CD14-positive monocyte (primary cell): ENCODE results near the gene MAVS. TPM values are rescaled to one million over a fixed set of nuclear protein-coding genes. Genes with fewer than 3 reads are reported as not detected.

Source experiments
- DNase-seq, 3 donors: peaks; one replicate each; pipeline ENCODE4 v3.0.0-alpha.2; 2011 to 2022
- H2AFZ ChIP-seq: 2 replicates; pipeline ENCODE4 v1.6.0; 2012; ENCODE audit warnings: mild to moderate bottlenecking, low read depth, low read length, inconsistent platforms; ENCODE audit not compliant: insufficient read depth, poor library complexity, severe bottlenecking
- H3K27ac ChIP-seq, 2 donors: 1 replicate in 1 of 2; 2 replicates in 1 of 2; pipeline ENCODE4 v1.5.1; 2012 to 2013; ENCODE audit warnings: low read length in 2 of 2, control low read depth in 1 of 2, inconsistent platforms in 1 of 2, low read depth in 1 of 2, mild to moderate bottlenecking in 1 of 2
- H3K27me3 ChIP-seq, 2 donors: one replicate each; pipeline versions ENCODE4 v1.6.0 to v1.6.1; 2011 to 2013; ENCODE audit warnings: low read length in 2 of 2; ENCODE audit not compliant: control insufficient read depth in 2 of 2, insufficient read depth in 2 of 2
- H3K36me3 ChIP-seq, 2 donors: replicated peaks in 1 of 2; 1 replicate in 1 of 2; 2 replicates in 1 of 2; pipeline versions ENCODE4 v1.5.1 to v1.6.1; 2012 to 2013; ENCODE audit warnings: low read length in 2 of 2, control low read depth in 1 of 2, inconsistent platforms in 1 of 2, mild to moderate bottlenecking in 1 of 2; ENCODE audit not compliant: insufficient read depth in 2 of 2, control insufficient read depth in 1 of 2
- H3K4me1 ChIP-seq, 2 donors: 1 replicate in 1 of 2; 2 replicates in 1 of 2; pipeline versions ENCODE4 v1.5.1 to v1.6.1; 2012 to 2013; ENCODE audit warnings: low read length in 2 of 2, control low read depth in 1 of 2, inconsistent platforms in 1 of 2, mild to moderate bottlenecking in 1 of 2, moderate library complexity in 1 of 2; ENCODE audit not compliant: insufficient read depth in 2 of 2, control insufficient read depth in 1 of 2
- H3K4me2 ChIP-seq: replicated peaks from 2 replicates; pipeline ENCODE3; 2012; ENCODE audit warnings: low read length, moderate library complexity, mild to moderate bottlenecking; ENCODE audit not compliant: poor library complexity, severe bottlenecking; ENCODE audit errors: extremely low read depth
- H3K4me3 ChIP-seq, 3 experiments: fragments of 200-600 bp in 1 of 3; sonication (generic) in 1 of 3; replicated peaks in 1 of 3; 1 replicate in 2 of 3; 2 replicates in 1 of 3; pipeline ENCODE4 v1.5.1; 2011 to 2013; ENCODE audit warnings: low read length in 3 of 3, mild to moderate bottlenecking in 3 of 3, control low read depth in 2 of 3, low read depth in 2 of 3, inconsistent platforms in 1 of 3, moderate library complexity in 1 of 3
- H3K79me2 ChIP-seq: 2 replicates; pipeline ENCODE4 v1.6.0; 2012; ENCODE audit warnings: mild to moderate bottlenecking, control low read depth, inconsistent platforms, low read length, moderate library complexity; ENCODE audit not compliant: insufficient read depth
- H3K9ac ChIP-seq: 2 replicates; pipeline ENCODE4 v1.6.0; 2017; ENCODE audit warnings: low read length, mild to moderate bottlenecking; ENCODE audit not compliant: insufficient read depth, poor library complexity, severe bottlenecking
- H3K9me3 ChIP-seq, 2 donors: replicated peaks in 1 of 2; 1 replicate in 1 of 2; 2 replicates in 1 of 2; pipeline versions ENCODE4 v1.5.1 to v1.6.1; 2012 to 2013; ENCODE audit warnings: low read length in 2 of 2, control low read depth in 1 of 2; ENCODE audit not compliant: control insufficient read depth in 1 of 2, insufficient read depth in 1 of 2
- H4K20me1 ChIP-seq: 2 replicates; pipeline ENCODE4 v1.6.0; 2012; ENCODE audit warnings: mild to moderate bottlenecking, low read length, control low read depth, moderate library complexity; ENCODE audit not compliant: insufficient read depth
- H3K27ac Mint-ChIP-seq, 7 donors: one replicate each; pipeline ENCODE4 v1.8.0; 2020; ENCODE audit warnings: mild to moderate bottlenecking in 7 of 7, mixed read lengths in 7 of 7, moderate library complexity in 6 of 7, inconsistent platforms in 2 of 7
- H3K27me3 Mint-ChIP-seq, 3 donors: one replicate each; pipeline ENCODE4 v1.8.0; 2021 to 2022; ENCODE audit warnings: low read depth in 3 of 3, mild to moderate bottlenecking in 3 of 3, mixed read lengths in 3 of 3, moderate library complexity in 3 of 3, inconsistent platforms in 1 of 3
- H3K36me3 Mint-ChIP-seq, 2 donors: one replicate each; pipeline ENCODE4 v1.8.0; 2020; ENCODE audit warnings: mixed read lengths in 2 of 2, inconsistent platforms in 1 of 2, mild to moderate bottlenecking in 1 of 2
- H3K4me1 Mint-ChIP-seq: one replicate; pipeline ENCODE4 v1.8.0; 2020; ENCODE audit warnings: mild to moderate bottlenecking, mixed read lengths
- H3K4me3 Mint-ChIP-seq, 2 donors: one replicate each; pipeline ENCODE4 v1.8.0; 2020; ENCODE audit warnings: mild to moderate bottlenecking in 2 of 2, mixed read lengths in 2 of 2, moderate library complexity in 1 of 2
- H3K9me3 Mint-ChIP-seq, 7 donors: one replicate each; pipeline ENCODE4 v1.8.0; 2020 to 2022; ENCODE audit warnings: mixed read lengths in 7 of 7, mild to moderate bottlenecking in 6 of 7, moderate library complexity in 6 of 7, inconsistent platforms in 2 of 7
- CTCF ChIP-seq: fragments of 200-600 bp; IDR thresholded peaks from one replicate; pipeline ENCODE4 v1.8.0; 2022; ENCODE audit warnings: antibody characterized with exemption, mild to moderate bottlenecking
- WGBS: methylation state at CpG from one replicate; pipeline ENCODE4 v1.1.5; 2013; ENCODE audit warnings: missing lambda C conversion rate; ENCODE audit not compliant: insufficient coverage; 5-methylcytosine and 5-hydroxymethylcytosine counted together
- intact Hi-C, 2 donors: fragments of 100-400 bp; cut with micrococcal nuclease; formaldehyde crosslinking; loops; one replicate each; pipeline versions ENCODE4 v1.15.0 to v1.15.1; 2023
- polyA plus RNA-seq, 3 donors: library from polyadenylated mRNA; depleted of rRNA in 1 of 3; unstranded in 2 of 3; stranded (reverse) in 1 of 3; fragments of 300-500 nt in 2 of 3; fragments of >200 nt in 1 of 3; fragmentation: Illumina TruSeq in 2 of 3; gene quantifications; 1 replicate in 2 of 3; 2 replicates in 1 of 3; pipeline ENCODE4 v1.2.3, GENCODE V29; 2012 to 2021

Gene MAVS
- polyA plus RNA-seq, 3 donors: 1.8 to 16.6 (median 3.2) TPM

- Histone ChIP-seq H4K20me1 (peaks cover 64% of the 10 kb centered on the region), H3K36me3 (peaks cover 79 to 100% of the 10 kb centered on the region in 2 donors), H2AFZ (no peak overlapping the region), H3K9me3 (peaks cover 4 to 5% of the 10 kb centered on the region in 2 donors), H3K4me3 (no peak overlapping the region), H3K9ac (no peak overlapping the region), H3K4me1 (no peaks in the 10 kb centered on the region), H3K79me2 (peaks cover 22% of the 10 kb centered on the region), H3K4me2 (no peak overlapping the region), H3K27me3 (no peaks in the 10 kb centered on the region), H3K27ac (no peak overlapping the region)
- Mint-ChIP-seq H3K36me3 (peaks cover 71 to 100% of the 10 kb centered on the region in 2 donors), H3K27me3 (peaks cover 0 to 3% (median 2%) of the 10 kb centered on the region in 3 donors), H3K27ac (peak overlapping the region in 3 of 7 donors; percentile 6 to 54 (median 13)), H3K4me3 (no peak overlapping the region), H3K9me3 (peaks cover 0 to 7% (median 6%) of the 10 kb centered on the region in 7 donors), H3K4me1 (peaks cover 2% of the 10 kb centered on the region)
- 93% methylated on average over 6 of the region's 7 CpGs for WGBS
- no peak for DNase-seq
- TF ChIP-seq CTCF: no peak
- intact Hi-C loops: no loop called here
Measured at GRCh38 chr20:3861191-3861590, 14.6 kb downstream of the MAVS start.

GRCh38 chr20:3862333-3862732, 15.7 kb downstream of the MAVS start:
- Histone ChIP-seq H3K4me1 (no peaks in the 10 kb centered on the region), H4K20me1 (peaks cover 71% of the 10 kb centered on the region), H3K79me2 (peaks cover 13% of the 10 kb centered on the region), H3K4me3 (no peak overlapping the region), H3K4me2 (no peak overlapping the region), H3K36me3 (peaks cover 81 to 100% of the 10 kb centered on the region in 2 donors), H3K9ac (no peak overlapping the region), H3K27me3 (no peaks in the 10 kb centered on the region), H2AFZ (no peak overlapping the region), H3K27ac (no peak overlapping the region), H3K9me3 (peaks cover 4 to 5% of the 10 kb centered on the region in 2 donors)
- DNase-seq: no peak
- peaks cover 0 to 7% (median 6%) of the 10 kb centered on the region in 7 donors for H3K9me3 Mint-ChIP-seq
- TF ChIP-seq CTCF: no peak
- H3K27me3 Mint-ChIP-seq: peaks cover 0 to 4% (median 3%) of the 10 kb centered on the region in 3 donors
- peak overlapping the region in 2 of 7 donors; percentile 37 to 46 for H3K27ac Mint-ChIP-seq
- peaks cover 2% of the 10 kb centered on the region for H3K4me1 Mint-ChIP-seq
- intact Hi-C loops: no loop called here
- H3K4me3 Mint-ChIP-seq: no peak overlapping the region
- 100% methylated on average over 1 of the region's 1 CpG for WGBS
- H3K36me3 Mint-ChIP-seq: peaks cover 72 to 100% of the 10 kb centered on the region in 2 donors
